ENCODE measurements around the gene CAMKV.

Gene CAMKV

DNA sequence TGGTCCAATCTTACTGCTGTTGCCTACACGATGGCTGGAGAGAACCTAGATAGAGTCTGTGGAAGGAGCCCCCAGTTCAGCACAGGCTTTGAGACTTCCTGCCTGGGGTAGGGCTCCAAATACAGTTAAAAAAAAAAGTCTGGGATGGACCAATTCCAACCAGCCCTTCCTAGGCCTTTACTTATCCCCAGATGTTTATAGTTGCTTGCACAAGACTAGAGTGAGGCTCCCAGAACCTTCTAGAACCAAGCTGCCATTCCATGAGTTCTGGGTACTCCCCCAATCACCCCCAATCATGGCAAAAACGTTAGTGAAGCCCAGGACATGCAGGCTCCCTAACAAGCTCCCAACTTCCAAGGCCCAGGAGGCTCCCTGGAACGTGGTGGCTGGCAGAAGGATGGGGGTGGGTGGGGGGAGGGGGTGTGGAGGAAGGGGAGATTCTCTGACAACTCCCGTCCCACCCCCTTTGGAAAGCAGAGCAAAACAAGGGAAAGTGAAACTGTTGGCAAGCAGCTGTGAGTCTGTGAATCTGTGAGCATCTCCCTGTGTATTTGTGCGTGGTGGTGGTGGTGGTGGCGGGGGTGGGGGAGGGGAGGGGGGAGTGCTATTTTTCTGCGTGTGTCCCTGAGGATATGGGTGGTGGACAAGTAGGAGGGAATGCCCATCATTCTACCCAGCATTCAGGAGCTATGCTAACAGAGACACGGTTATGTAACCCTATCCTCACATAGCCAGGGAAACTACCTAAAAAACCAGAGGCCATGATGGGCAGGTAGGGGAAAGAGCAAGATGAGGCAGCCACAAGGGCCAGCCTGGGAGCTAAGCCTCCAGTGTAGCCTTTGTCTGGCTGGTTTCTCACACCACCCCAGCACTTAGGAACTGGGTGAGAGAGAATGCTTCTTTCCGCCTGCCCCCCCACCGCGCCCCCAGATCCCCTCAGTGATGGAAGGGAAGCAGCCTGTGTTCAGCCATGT, 31.9 kb upstream of the CAMKV start:
- DNase-seq (ENCODE audit: low read depth, low spot score), result no peak
- peaks cover 23% of the 10 kb centered on the region for H3K4me1 ChIP-seq (ENCODE audit: insufficient read depth, insufficient read length)
- TF ChIP-seq ZNF274 (IDR thresholded peaks at IDR 0.05; ENCODE audit: low read depth, low read length), result no peak
- TF ChIP-seq SUZ12 (IDR thresholded peaks at IDR 0.05; ENCODE audit: extremely low read depth, insufficient read depth, insufficient read length), result no peak
- no peak for TF ChIP-seq YY1 (IDR thresholded peaks at IDR 0.05; ENCODE audit: insufficient read depth, insufficient read length)
- H3K9me3 ChIP-seq (ENCODE audit: insufficient read depth, low read length), result no peaks in the 10 kb centered on the region
- peak overlapping the region; percentile 51 for H3K9ac ChIP-seq (ENCODE audit: insufficient read length, low read depth)
- H3K4me3 ChIP-seq (ENCODE audit: insufficient read length, low read depth), result no peak overlapping the region
- peaks cover 8% of the 10 kb centered on the region for H3K27me3 ChIP-seq (ENCODE audit: insufficient read depth, insufficient read length)
- no peaks in the 10 kb centered on the region for H3K36me3 ChIP-seq (ENCODE audit: insufficient read depth, insufficient read length, low read length)

DNA sequence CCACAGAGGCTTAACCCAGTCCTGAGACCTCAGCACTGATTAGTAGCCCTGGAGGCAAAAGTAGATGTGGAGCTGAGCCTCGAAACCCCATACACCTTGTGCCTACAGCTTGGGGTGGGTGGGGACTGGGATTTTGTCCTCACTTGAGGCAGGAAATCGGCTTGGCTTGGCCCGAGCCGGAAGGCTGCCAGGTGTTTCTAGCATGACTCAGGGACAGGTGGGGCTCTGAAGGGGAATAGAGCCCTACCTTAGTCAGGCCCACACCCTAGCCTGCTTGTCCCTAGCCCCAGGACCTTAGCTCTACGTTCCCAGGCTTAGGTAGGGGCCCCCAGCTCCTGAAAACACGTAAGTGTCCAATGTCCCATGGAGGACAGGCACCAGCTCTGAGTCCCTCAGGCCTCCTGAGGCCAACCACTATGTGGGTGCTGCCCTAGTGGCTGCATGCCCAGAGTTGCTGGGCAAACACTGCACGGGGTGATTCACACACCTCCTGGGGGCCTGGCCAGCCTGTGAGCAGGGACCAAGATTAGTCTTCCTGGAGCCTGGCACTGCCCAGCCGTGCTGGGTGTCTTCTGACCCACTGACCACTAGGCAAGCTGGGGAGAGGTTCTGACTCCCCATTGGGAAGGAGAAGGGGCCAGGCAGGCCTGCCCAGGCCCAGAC, 30.9 kb upstream of the CAMKV start:
- no peak overlapping the region for H3K9ac ChIP-seq (ENCODE audit: insufficient read length, low read depth)
- TF ChIP-seq SUZ12 (IDR thresholded peaks at IDR 0.05; ENCODE audit: extremely low read depth, insufficient read depth, insufficient read length) (no peak), YY1 (IDR thresholded peaks at IDR 0.05; ENCODE audit: insufficient read depth, insufficient read length) (no peak), ZNF274 (IDR thresholded peaks at IDR 0.05; ENCODE audit: low read depth, low read length) (no peak)
- no peak for DNase-seq (ENCODE audit: low read depth, low spot score)

DNA sequence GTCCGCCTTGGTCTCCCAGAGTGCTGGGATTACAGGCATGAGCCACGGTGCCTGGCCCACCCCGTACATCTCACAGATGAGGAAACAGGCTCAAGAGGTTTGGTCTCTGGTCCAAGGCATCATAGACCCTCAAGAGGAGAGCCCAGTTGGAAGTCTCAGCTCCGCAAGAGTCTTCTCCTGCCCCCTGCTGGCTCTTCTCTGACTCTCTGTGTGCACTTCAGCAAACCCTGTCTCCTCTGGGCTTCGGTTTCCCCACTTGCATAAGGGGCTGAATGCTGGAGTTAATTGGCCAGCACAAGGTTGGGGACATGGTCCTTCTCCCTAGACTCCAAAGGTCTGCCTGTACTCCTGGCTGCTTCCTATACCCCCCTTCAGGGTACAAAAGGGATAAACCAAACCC, 30.1 kb upstream of the CAMKV start:
- TF ChIP-seq ZNF274 (IDR thresholded peaks at IDR 0.05; ENCODE audit: low read depth, low read length) (no peak), SUZ12 (IDR thresholded peaks at IDR 0.05; ENCODE audit: extremely low read depth, insufficient read depth, insufficient read length) (no peak), YY1 (IDR thresholded peaks at IDR 0.05; ENCODE audit: insufficient read depth, insufficient read length) (no peak)
- no peak overlapping the region for H3K4me3 ChIP-seq (ENCODE audit: insufficient read length, low read depth)
- H3K36me3 ChIP-seq (ENCODE audit: insufficient read depth, insufficient read length, low read length), result no peaks in the 10 kb centered on the region
- no peak overlapping the region for H3K9ac ChIP-seq (ENCODE audit: insufficient read length, low read depth)
- no peak for DNase-seq (ENCODE audit: low read depth, low spot score)
- H3K27me3 ChIP-seq (ENCODE audit: insufficient read depth, insufficient read length), result peaks cover 8% of the 10 kb centered on the region
- peaks cover 13% of the 10 kb centered on the region for H3K4me1 ChIP-seq (ENCODE audit: insufficient read depth, insufficient read length)
- H3K9me3 ChIP-seq (ENCODE audit: insufficient read depth, low read length), result no peaks in the 10 kb centered on the region

More for the DNA sequence above, 30.9 kb upstream of the CAMKV start:
- Histone ChIP-seq H3K27me3 (ENCODE audit: insufficient read depth, insufficient read length) (peaks cover 8% of the 10 kb centered on the region), H3K36me3 (ENCODE audit: insufficient read depth, insufficient read length, low read length) (no peaks in the 10 kb centered on the region), H3K4me3 (ENCODE audit: insufficient read length, low read depth) (no peak overlapping the region), H3K4me1 (ENCODE audit: insufficient read depth, insufficient read length) (peaks cover 16% of the 10 kb centered on the region), H3K9me3 (ENCODE audit: insufficient read depth, low read length) (no peaks in the 10 kb centered on the region)

DNA sequence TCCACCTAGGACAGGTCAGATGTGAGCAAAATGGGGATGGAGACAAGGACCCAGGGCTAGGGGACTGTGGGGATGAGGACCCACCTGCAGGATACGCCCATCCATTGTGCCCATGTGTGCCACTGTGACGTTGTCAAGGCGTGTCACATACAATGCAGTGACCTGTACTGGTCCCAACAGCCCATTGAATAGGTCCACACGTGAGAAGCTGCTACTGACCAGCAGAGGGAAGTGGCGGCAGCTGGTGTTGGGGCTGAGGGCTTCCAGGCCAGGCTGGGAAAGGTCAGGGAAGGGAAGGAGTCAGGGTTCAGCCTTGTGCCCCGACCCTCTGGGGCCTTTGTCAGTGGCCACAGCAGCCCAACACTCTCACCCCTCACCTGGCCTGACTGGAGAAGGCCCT, 29.3 kb upstream of the CAMKV start:
- Histone ChIP-seq H3K9me3 (ENCODE audit: insufficient read depth, low read length) (no peaks in the 10 kb centered on the region), H3K4me1 (ENCODE audit: insufficient read depth, insufficient read length) (peaks cover 13% of the 10 kb centered on the region), H3K4me3 (ENCODE audit: insufficient read length, low read depth) (no peak overlapping the region), H3K9ac (ENCODE audit: insufficient read length, low read depth) (no peak overlapping the region), H3K27me3 (ENCODE audit: insufficient read depth, insufficient read length) (peaks cover 8% of the 10 kb centered on the region), H3K36me3 (ENCODE audit: insufficient read depth, insufficient read length, low read length) (no peaks in the 10 kb centered on the region)
- TF ChIP-seq SUZ12 (IDR thresholded peaks at IDR 0.05; ENCODE audit: extremely low read depth, insufficient read depth, insufficient read length) (no peak), ZNF274 (IDR thresholded peaks at IDR 0.05; ENCODE audit: low read depth, low read length) (no peak), YY1 (IDR thresholded peaks at IDR 0.05; ENCODE audit: insufficient read depth, insufficient read length) (no peak)
- no peak for DNase-seq (ENCODE audit: low read depth, low spot score)

DNA sequence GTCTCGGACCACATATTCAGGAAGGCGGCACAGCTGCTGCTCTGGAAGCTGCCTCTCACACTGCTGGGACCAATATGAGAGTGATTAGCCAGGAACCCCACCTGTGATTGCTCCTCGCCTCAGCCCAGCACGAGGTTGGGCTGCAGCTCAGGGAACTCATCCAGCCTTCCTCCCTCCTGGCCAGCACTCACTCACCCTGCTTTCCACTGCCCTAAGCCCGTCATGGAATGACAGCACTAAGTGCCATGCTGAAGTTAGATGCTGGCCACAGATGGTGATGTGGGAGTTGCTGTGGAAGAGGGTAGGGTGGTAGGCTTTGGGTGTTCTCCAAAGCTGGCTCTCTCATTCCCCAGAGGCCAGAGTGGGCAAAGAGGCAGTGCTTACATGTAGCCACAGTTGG, 26.6 kb upstream of the CAMKV start:
- Histone ChIP-seq H3K9me3 (ENCODE audit: insufficient read depth, low read length) (no peaks in the 10 kb centered on the region), H3K4me1 (ENCODE audit: insufficient read depth, insufficient read length) (no peaks in the 10 kb centered on the region), H3K27me3 (ENCODE audit: insufficient read depth, insufficient read length) (no peaks in the 10 kb centered on the region), H3K36me3 (ENCODE audit: insufficient read depth, insufficient read length, low read length) (no peaks in the 10 kb centered on the region), H3K4me3 (ENCODE audit: insufficient read length, low read depth) (no peak overlapping the region), H3K9ac (ENCODE audit: insufficient read length, low read depth) (no peak overlapping the region)
- TF ChIP-seq SUZ12 (IDR thresholded peaks at IDR 0.05; ENCODE audit: extremely low read depth, insufficient read depth, insufficient read length) (no peak), ZNF274 (IDR thresholded peaks at IDR 0.05; ENCODE audit: low read depth, low read length) (no peak), YY1 (IDR thresholded peaks at IDR 0.05; ENCODE audit: insufficient read depth, insufficient read length) (no peak)
- DNase-seq (ENCODE audit: low read depth, low spot score), result no peak

DNA sequence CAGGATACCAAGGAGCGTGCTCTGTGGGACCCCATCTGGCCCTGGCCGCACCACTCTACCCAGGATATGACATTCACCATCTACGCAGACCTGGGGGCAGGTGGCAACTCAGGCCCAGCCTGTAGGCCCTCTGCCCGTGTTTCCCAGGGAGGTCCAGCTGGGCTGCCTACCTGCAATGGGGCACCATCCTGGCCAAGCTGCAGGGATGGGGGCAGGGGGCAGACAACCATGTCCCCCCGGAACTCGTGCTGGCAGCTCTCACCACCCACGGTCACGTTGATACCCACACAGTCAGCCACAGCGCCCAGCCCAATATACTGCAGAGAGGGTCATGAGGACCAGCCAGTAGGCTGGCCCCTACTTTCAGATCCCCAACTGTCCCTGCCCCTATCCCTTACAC, 26.1 kb upstream of the CAMKV start:
- no peaks in the 10 kb centered on the region for H3K4me1 ChIP-seq (ENCODE audit: insufficient read depth, insufficient read length)
- no peak overlapping the region for H3K9ac ChIP-seq (ENCODE audit: insufficient read length, low read depth)
- H3K9me3 ChIP-seq (ENCODE audit: insufficient read depth, low read length), result no peaks in the 10 kb centered on the region
- no peak for DNase-seq (ENCODE audit: low read depth, low spot score)
- no peak overlapping the region for H3K4me3 ChIP-seq (ENCODE audit: insufficient read length, low read depth)
- no peaks in the 10 kb centered on the region for H3K36me3 ChIP-seq (ENCODE audit: insufficient read depth, insufficient read length, low read length)
- TF ChIP-seq ZNF274 (IDR thresholded peaks at IDR 0.05; ENCODE audit: low read depth, low read length), result no peak
- no peak for TF ChIP-seq SUZ12 (IDR thresholded peaks at IDR 0.05; ENCODE audit: extremely low read depth, insufficient read depth, insufficient read length)
- no peak for TF ChIP-seq YY1 (IDR thresholded peaks at IDR 0.05; ENCODE audit: insufficient read depth, insufficient read length)
- no peaks in the 10 kb centered on the region for H3K27me3 ChIP-seq (ENCODE audit: insufficient read depth, insufficient read length)

DNA sequence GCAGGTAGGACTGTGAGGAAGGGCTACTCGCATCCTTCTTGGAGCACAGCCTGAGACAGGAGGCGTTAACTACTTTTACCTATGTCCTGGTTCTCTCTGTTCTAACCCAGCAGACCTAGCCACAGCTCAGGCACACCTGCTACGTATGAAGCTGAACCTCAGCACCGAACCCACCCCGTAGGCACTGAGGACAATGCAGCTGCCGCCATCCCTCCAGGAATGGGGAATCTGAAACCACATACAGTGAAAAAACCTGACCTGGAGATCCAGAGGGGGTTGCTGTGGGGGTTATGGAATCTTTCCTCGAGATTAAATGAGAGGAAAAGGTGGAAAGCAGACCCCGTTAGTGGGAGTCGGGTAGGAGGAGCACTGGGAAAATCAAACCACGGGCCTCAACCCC, 19.6 kb upstream of the CAMKV start:
- peaks cover 6% of the 10 kb centered on the region for H3K4me1 ChIP-seq (ENCODE audit: insufficient read depth, insufficient read length)
- H3K9me3 ChIP-seq (ENCODE audit: insufficient read depth, low read length), result no peaks in the 10 kb centered on the region
- H3K4me3 ChIP-seq (ENCODE audit: insufficient read length, low read depth), result no peak overlapping the region
- TF ChIP-seq YY1 (IDR thresholded peaks at IDR 0.05; ENCODE audit: insufficient read depth, insufficient read length), result no peak
- no peak for TF ChIP-seq ZNF274 (IDR thresholded peaks at IDR 0.05; ENCODE audit: low read depth, low read length)
- no peak for TF ChIP-seq SUZ12 (IDR thresholded peaks at IDR 0.05; ENCODE audit: extremely low read depth, insufficient read depth, insufficient read length)
- no peaks in the 10 kb centered on the region for H3K27me3 ChIP-seq (ENCODE audit: insufficient read depth, insufficient read length)
- H3K36me3 ChIP-seq (ENCODE audit: insufficient read depth, insufficient read length, low read length), result no peaks in the 10 kb centered on the region
- DNase-seq (ENCODE audit: low read depth, low spot score), result no peak
- H3K9ac ChIP-seq (ENCODE audit: insufficient read length, low read depth), result no peak overlapping the region

All from NT2/D1 (cell line).